Activated T-helper 9 cell treated with anti-CD3 and anti-CD28 coated beads, Interleukin-2, amount 50 U/mL, for 16 hours (primary cell): ENCODE measurements around the gene STARD13.

Experiments used
- DNase-seq: peaks from one replicate; pipeline ENCODE4 v3.0.0-alpha.2; 2020; ENCODE audit warnings: low read depth

STARD13 gene

DNA sequence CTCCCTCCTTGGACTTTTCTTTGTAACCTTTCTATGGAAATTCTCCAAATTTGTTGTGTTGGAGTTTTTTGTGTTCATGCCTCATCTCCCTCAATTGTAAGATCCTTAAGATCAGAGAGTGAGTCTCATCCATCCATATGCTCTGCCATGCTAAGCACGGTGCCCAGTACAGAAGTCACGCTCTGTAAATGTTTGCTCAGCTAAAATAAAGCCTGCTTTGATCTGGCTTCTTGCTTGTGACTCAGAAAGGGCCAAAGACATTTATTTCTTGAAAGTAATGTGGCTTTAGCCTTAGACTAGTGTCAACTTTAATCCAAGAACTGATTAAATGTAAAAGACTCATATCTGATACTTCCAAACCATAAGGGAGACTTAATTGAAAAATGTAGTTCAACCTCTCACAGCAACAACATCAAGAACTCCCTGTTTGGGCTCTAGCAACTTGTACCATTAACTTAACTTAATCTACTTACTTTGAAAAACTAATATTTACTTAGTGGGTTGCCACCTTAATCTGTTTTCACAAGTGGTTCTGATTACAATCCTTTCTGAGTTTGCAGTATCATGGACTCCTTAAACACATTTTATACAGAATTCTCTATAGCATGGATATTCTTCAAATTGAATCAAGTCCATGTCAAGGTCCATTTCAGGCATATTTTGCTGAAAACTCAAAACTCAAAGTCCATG is 169.1 kb downstream of the STARD13 start:
- DNase-seq: no peak

DNA sequence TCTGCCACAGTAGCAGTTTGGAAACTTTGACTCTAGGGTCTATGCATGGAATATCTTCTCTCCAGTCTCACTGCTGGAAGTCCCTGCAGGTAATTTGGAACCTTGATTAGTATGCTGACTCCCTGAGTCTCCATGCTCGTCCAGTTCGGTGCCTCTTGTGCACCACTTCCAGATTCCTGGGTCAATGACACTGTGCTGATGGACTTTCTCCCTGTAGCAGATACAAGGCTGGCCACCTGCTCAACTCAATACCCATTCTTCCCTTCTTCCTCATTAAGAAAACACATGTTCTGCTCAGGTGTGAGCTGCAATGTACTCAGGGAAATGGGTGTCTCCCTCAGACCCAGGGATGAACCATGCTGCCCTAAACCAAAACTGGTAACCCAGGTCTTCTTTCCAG is 170.3 kb downstream of the STARD13 start:
- no peak for DNase-seq

DNA sequence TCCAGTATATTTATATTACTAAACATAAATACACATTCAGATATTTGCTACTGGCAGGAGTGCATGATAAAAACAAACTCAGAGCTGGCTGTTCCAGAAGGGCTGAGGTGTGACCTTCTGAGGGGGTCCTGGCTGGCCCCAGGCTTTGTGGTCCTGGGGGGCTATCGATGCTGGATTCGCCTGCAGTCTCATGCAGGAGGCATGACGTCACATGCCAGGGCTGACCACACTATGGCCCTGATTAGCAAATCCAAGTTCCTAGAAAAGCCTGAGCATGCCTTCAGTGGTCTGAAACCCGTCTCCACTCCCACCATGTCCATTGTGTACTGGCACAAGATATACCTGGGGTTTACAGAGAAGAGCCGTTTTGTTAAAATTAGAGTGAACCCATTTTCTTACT is 171.4 kb downstream of the STARD13 start:
- no peak for DNase-seq

DNA sequence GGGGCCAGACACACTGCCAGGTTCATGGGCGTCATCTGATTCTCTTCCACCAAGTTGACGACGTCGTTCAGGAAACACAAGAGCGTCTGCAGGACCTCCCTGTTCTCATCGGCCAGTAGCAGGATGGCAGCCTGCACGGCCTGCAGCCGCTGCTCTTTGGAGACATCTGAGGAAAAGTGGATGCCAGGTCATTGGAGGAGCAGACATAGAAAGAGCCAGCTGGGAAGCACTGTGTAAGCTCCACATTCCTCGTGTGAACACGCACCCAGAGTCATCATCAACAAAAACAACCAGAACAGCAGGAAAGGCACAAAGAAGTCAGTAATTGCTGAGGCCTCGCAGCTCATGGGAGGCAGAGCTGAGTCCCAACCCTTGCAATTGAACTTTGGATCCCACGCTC is 172.8 kb downstream of the STARD13 start:
- no peak for DNase-seq

DNA sequence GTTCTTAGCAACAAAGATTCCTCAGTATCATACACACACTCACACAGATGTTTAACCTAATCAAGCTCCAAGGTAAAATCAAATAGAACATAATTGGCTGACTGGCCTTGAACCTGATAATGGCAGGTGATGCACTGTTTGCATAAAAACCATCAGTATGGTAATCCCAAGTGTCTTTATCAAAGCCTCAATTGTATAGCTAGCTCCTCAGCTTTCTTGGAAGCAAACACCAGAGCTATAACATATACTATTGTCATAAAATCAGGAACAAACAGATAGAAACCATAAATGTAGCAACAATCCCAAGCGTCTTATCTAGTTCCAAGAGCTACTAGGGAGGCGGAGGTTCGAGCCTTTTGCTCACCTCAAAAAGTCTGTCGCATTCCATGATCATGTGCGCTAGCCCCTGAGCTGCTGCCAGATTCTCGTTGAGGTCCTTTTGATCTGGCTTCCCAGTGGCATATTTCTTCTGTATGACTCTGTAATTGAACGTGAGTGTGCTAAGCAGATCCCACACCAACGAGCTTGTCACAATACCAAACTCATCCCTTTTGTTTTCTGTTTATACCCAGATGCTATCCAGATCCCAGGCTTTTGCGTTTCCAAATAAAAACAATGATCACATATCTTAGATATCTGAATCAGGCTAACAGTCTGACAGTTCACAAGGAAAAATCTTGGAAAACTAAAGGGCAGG is 174.0 kb downstream of the STARD13 start:
- no peak for DNase-seq

DNA sequence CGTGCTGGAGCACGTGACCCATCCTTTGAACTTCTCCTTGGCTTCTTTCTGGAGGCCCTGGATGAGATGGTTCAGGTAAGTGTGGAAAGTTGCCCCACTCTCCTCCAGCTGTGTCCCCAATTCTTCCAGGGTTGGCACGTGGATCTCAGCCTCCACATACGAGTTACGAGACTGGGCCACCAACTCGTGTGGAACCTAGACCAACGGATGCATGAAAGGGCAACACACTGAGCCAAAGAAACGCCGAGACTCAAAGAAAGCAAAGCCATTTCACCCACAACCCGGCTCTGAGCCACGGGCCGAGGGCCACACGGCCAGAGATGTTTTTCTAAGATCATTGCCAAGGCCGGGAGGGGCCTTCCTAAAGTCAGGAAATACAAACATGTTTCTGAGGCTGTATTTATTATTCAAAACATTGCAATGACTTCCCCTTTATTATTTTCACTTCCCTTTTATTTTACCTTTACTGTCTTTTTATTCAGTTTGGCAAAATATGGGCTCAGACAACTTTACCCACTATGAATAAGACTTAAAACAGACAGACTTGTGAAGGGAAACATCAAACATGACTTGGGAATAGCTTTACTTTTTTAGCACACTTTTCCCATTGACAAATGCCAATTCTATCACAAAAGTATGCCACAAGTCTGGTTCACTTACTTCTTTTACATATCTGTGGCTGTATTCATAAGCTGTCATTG is 174.7 kb downstream of the STARD13 start:
- DNase-seq: no peak

DNA sequence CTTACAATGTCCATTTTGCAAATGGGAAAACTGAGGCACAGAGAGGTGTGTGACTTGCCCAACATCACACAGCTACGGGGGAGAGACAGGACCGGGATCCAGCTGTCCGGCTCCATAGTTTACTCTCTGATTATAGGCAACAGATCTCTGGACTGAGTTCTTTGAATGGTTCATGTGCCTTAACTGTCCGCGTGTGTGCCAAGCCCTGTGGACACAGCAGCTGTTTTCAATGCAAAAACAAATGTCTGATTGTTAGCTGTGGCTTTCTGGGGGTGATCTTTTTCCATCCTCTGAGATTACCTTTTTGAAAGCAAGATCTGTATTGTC is 175.2 kb downstream of the STARD13 start:
- DNase-seq: no peak

DNA sequence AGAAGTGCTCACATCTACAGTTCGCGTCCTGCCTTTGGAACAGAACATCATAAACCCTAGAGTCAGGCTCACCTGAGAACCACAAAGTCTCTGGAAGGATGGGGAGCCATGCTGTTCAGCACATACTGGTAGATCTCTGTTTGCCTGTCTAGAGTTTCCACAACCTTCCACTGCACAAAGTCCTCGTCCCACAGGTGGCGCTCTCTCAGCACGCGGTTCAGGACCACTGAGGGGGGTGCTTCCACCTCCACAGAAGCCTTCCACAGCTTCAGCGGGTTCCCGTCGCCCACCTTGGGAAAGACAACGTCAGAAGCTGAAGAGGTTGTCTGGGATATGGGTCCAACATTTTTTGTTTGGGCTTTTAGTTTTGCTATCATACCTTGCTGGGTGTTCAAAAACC is 175.8 kb downstream of the STARD13 start:
- DNase-seq: no peak

DNA sequence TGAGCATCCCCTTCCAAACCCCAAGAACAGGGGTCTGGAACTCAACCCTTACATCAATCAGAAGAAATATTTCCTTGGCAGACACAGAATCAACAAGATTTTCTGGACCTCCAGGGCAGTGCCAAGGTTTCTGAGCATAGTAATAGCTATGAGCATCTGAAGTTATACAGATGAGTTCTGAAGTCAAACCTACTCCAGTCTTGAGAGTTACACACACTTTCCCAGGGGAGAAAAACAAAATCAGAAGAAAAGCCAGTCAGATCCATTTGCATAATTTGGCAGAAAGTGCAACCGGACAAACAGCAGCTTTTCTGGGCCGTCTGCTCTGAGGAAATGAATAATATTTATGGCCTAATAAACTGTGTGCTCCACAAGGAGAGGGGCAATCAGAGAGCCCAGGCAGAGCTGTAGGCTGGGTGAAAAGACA is 176.3 kb downstream of the STARD13 start:
- no peak for DNase-seq

DNA sequence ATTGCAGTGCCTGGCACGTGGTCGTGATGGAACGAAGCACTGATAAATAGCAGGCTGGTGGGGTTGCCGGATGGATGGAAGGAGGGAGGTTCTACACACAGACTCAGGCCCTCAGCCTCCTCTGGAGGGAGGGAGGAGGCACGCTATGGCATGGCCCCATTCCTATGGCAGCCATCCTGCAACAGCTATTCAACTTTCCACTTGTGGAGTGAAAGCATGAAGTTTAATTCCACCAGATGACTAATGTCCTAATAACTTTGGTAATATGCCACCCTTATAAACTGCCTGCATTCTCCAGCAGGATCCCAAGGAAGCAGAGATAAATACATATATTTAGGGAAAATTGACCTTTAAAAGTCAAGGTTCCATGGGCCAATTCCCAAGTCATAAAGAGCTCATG is 176.9 kb downstream of the STARD13 start:
- DNase-seq: no peak

DNA sequence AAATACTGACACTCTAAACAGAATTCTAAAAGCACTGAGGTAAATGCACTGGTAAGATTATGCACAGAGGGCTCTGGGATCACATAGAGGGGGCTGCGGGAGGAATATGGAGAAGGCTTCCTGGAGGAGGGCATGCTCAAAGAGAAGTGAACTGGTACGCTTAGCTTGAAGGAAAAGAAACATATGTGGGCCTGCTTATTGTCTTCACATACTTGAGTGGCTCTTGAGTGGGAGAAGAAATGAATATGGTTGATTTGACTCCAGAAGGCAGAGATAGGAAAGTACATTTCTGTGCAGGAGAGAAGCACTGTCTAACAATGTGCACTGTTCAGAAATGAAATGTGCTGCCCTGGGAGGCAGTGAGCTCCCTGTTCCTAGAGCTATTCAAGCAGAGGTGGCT is 178.2 kb downstream of the STARD13 start:
- no peak for DNase-seq

DNA sequence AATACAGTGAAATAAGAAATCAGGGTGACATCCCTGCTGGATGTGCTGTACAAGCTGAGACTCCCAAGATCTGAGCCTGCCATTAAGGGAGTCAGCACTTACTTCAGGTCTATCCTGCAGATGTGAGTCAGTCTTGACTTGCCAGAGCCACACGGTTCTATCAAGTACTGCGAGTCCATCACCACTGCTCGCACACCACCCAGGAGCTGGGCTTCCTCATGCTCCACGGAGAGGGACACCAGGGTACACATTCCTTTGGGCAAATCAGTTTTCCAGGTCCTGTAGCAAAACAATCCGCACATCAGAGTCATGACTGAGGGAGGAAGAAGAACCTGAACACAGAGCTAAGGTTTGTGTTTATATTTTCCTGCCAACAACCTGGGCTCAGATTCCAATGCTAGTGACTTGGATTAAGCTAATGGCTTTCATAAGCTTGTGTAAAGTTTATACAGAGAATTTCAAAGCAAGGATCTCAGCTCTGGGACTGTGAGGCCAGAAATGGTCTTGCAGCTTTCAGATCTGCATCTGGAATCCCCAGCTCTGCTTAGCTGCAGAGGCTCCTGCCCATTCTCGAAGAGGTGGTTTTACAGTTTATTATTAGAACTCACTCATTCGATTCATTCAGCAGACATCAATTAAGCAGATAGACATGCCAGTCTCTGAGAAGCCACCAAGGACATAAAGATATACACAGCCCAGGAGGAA is 178.7 kb downstream of the STARD13 start:
- DNase-seq: no peak

DNA sequence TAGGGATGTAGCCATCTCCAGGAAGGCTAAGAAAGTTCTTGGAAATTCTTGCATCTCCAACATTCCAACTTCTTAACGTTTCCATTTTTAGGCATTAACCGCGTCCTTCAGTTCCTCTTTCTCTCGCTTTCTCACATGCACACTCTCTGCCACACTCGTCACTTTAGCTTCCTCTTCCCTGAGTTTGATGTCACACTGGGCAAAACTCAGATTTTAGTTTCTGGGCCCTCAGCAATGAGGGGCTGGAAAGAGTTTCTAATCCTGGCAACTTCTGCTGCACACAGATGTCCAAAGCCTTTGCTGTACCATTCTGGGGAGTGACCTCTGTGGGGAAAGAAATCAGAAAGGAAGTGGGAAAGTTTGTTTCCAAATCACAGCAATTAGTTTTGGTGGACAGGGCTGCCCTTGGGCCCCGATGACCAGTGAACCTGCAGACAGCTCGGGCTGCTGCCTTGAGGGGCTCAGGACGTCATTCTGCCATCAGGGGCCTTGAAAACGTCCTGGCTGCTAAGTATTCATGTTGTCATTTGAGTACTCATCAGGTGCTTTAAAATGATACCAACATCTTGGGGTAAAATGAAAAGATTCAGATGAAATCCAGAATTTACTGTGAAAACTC is 180.1 kb downstream of the STARD13 start:
- no peak for DNase-seq

DNA sequence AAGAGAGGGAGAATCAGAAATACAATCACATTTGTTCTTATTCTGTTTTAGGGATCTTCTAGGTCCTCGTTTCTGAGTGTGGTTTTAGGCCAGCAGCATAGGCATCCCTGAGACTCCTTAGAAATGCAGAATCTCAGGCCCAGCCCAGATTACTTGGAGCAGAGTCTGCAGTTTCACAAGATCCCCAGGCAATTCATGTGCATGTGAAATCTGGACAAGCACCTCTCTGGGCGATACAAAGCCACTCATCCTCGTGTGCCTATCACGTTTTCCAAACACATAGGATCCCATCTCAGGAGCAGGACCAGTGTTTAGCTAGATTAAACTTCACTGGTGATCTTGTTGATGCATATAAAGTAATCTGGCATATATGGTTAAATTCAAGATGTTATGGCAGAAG is 182.1 kb downstream of the STARD13 start:
- DNase-seq: no peak

DNA sequence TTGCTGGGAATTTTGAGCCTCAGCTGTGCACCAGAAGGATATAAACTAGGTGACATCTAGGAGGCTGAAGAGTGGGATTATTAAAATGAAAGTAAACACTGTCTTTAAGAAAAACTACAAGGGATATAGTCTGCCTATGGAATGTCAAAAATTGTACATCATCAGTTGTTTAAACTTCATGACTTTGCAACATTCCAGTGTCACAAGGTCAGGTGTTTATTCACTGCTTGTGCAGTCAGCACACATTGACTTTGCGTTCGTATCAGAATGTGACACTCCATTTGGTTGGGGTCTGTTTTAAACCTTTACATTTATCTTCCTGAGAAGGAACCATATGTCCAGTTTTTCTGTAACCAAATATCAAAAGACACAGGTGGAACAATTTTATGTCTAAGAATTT is 183.7 kb downstream of the STARD13 start:
- DNase-seq: no peak

DNA sequence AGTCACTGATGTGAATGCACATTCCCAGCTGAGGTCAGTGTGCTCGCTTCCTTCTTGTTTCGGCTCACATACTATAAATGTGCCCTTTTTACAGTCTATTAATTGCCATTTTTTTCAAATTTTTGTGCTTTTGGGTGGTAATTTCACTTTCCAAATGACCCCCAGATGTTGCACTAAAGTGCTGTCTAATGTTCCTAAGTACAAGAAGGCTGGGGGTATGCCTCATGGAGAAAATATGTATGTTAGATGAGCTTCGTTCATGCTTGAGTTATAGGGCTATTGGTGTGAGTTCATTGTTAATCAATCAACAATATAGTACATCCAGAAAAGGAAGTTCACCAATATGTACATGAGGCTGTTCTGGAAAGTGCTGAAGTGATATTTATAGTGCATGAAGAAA is 184.7 kb downstream of the STARD13 start:
- no peak for DNase-seq

DNA sequence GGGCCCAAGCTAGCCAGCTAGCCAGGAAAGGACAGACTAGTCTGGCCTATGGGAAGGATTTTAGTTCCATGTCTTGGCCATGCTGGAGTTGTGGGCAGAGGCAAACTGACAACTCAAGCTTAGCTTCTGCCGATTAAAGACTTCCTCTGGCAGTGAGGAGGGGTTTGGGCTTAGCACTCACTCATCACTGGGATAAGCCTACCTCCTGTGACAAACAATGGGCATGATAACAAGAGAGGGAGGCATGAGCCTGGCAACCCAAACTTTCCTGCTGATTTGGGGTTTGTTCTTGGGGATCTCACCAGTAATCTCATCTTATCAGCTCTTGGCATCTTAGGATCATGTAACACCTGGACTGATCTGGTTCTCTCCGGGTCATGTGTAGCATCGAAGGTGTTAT is 185.7 kb downstream of the STARD13 start:
- no peak for DNase-seq

DNA sequence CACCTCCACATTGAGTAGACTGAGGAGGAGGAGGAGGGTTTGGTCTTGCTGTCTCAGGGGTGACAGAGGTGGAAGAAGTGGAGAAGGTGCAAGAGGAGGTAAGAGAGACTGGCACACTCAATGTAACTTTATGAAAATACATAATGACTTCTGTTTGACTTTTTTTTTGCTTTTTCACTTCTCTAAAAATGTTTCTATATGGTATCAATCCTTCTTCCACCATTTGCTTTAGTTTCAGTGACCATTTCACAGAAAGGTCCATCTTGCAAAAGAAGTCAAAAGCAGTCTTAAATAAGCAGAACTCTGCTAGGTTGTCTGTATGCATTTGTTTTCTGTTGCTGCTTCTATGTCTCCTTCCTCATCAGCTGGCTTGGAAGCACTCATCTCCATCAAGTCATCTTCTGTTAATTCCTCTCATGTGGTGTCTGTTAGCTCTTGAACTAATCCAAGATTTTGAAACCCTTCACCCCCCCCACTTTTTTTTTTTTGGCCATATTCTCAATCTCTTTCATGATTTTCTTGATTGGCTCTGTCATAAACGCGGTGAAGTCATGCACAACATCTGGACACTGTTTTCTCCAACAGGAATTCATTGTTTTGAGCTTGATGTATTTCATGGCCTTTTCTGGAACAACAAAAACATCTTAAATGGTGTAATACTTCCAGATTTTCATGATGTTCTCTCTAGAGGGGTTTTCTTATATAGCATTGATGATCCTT is 188.5 kb downstream of the STARD13 start:
- DNase-seq: no peak

DNA sequence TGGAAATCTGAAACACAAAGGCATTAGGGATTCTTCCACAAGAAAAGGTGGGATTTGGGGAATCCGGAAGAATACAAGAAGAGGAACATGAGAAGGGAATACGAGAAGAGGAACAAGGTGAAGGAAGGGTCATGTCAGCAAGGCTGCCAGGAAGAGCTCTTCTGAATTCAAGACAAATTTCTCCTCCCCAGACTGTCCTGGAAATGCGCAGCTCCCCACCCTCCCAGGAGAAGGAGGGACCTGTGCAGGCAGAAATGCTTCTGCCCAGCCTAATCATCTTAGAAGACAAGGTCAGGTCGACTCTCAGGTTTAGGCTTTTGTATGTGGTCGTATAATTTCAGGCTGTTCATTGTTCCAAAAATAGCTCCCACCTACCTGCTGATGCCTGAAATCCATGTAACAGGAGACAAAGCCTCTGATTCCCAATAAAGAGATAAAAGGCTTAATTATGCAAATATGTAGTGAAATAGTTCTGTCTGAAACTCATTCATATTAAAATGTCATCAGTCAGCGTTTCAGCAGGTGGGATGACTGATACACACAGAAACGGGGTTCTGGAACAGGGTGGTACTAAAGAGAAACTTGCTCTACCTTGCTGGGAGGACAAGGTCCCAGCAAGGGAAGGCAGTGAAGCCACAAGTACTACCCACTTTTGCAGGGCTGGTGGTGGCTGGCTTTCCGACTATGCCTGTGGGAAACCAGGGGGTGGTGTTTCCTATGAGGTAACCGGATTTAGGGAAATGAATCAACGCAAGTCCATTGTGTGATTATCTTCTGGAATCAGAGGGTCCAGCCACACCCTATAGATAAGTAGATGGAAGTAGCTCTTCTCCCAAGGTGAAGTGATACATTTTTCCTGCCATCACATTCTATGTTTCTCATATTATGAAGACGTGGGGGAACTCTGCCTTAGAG is 193.2 kb downstream of the STARD13 start:
- no peak for DNase-seq

DNA sequence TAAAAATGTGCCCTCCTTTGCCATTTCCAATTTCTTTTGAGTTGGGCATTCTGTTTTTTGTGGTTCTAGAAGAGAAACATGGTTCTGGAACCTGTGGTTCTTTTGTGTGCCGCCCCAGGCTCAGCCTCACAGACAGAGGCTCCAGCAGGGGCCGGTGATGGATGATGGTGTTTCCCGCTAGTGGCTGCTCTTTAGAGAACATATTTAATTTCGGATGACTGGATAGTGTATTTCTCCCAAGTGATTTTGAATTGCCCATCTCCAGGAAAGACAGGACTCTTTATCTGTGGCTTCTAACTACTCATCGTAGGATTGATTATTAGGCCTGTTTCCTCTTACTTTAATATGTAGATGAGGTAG is 194.2 kb downstream of the STARD13 start:
- DNase-seq: no peak
